Gastrocnemius medialis (tissue), 4 donors: ENCODE data around the gene VEGFC.

Source experiments
- POLR2A ChIP-seq, 2 donors: fragments of 450-650 bp; IDR thresholded peaks; one replicate each; pipeline ENCODE4 v1.6.1; 2017; ENCODE audit warnings: antibody characterized with exemption in 2 of 2, mild to moderate bottlenecking in 2 of 2, moderate library complexity in 2 of 2
- TF ChIP-seq, protein P1 (sequence below), 5 experiments: fragments of 450-650 bp in 3 of 5; fragments of 200-600 bp in 2 of 5; sonication (generic) in 2 of 5; IDR thresholded peaks in 4 of 5; conservative IDR thresholded peaks in 1 of 5; 1 replicate in 4 of 5; 2 replicates in 1 of 5; pipeline ENCODE4 v1.5.1; 2016 to 2019; ENCODE audit warnings: antibody characterized with exemption in 5 of 5, mild to moderate bottlenecking in 3 of 5, moderate library complexity in 3 of 5

DNA sequence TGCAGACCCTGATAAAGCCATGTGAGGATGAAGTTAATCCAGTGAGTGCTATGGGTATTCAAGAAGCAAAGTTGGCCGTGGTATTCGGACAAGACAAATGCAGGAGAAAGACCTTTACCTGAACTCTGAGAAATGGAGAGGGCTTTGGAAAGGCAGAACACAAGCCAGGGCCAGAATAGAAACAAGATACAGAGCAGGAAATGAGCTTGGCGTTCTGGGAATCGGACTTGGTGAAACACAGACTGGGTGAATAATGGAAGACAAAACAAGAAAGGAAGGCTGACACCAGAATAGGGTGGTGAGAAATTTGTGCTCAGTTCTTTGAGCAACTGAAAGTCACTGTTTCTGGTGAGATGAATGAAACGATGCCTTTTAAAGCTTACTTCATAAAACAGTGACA lies 83.3 kb downstream of the VEGFC start:
- TF ChIP-seq, protein P1, sequence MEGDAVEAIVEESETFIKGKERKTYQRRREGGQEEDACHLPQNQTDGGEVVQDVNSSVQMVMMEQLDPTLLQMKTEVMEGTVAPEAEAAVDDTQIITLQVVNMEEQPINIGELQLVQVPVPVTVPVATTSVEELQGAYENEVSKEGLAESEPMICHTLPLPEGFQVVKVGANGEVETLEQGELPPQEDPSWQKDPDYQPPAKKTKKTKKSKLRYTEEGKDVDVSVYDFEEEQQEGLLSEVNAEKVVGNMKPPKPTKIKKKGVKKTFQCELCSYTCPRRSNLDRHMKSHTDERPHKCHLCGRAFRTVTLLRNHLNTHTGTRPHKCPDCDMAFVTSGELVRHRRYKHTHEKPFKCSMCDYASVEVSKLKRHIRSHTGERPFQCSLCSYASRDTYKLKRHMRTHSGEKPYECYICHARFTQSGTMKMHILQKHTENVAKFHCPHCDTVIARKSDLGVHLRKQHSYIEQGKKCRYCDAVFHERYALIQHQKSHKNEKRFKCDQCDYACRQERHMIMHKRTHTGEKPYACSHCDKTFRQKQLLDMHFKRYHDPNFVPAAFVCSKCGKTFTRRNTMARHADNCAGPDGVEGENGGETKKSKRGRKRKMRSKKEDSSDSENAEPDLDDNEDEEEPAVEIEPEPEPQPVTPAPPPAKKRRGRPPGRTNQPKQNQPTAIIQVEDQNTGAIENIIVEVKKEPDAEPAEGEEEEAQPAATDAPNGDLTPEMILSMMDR (IDR thresholded peaks at IDR 0.05 in 4 of 5, conservative IDR thresholded peaks at IDR 0.05 in 1 of 5): no peak
- TF ChIP-seq POLR2A (IDR thresholded peaks at IDR 0.05): no peak
